ENCODE data around the gene IMMT. TPM values are rescaled to one million over a fixed set of nuclear protein-coding genes. Genes with fewer than 3 reads are reported as not detected.

The IMMT gene
- total RNA-seq, 1 donor from 2014 or later, result 288 TPM

DNA sequence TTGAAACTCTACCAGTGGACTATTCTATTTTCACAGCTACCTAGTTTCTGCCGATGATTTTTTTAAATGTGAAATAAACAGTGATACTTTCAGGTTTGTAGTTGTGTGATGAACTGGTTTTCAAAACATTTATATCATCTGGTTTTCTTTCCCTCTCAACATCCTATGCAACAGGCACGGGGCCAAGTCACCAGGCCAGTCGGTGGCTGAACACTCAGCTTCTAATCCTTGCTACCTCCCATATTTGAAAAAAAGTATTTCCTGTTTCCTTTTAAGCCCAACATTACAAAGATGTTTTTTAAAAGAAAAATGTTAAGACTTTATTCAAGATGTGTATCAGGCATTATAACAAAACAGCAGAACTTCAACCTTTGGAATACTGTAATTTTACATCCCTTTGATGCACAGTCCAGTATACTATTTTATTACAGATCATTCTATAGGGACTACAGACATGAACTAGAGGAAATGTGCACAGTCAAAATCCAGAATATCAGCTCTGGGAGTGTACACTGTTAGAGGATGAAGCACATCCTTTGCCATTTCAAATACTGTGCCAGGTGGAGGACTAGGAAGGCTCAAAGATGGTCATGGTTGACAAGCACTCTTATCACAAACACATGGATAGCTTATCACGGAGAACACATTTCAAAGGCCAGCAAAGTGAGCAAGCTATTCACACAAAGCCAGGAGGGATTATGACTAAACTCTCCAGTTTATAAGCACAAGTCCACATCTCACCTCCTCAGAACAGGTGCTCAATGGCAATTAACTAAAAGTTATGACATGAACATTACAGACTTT is 18.6 kb upstream of the IMMT start:
- Histone ChIP-seq H3K4me3 (no peak overlapping the region), H3K9me3 (replicated peaks) (no peaks in the 10 kb centered on the region), H3K36me3 (peaks cover 50% of the 10 kb centered on the region), H3K27ac (replicated peaks) (peak overlapping the region; percentile 51), H3K27me3 (ENCODE audit: low read depth) (no peaks in the 10 kb centered on the region), H3K4me1 (peaks cover 28% of the 10 kb centered on the region)
- TF ChIP-seq, protein P1, sequence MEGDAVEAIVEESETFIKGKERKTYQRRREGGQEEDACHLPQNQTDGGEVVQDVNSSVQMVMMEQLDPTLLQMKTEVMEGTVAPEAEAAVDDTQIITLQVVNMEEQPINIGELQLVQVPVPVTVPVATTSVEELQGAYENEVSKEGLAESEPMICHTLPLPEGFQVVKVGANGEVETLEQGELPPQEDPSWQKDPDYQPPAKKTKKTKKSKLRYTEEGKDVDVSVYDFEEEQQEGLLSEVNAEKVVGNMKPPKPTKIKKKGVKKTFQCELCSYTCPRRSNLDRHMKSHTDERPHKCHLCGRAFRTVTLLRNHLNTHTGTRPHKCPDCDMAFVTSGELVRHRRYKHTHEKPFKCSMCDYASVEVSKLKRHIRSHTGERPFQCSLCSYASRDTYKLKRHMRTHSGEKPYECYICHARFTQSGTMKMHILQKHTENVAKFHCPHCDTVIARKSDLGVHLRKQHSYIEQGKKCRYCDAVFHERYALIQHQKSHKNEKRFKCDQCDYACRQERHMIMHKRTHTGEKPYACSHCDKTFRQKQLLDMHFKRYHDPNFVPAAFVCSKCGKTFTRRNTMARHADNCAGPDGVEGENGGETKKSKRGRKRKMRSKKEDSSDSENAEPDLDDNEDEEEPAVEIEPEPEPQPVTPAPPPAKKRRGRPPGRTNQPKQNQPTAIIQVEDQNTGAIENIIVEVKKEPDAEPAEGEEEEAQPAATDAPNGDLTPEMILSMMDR (IDR thresholded peaks at IDR 0.05; ENCODE audit: borderline replicate concordance), result no peak
- intact Hi-C loops (cut with micrococcal nuclease), result no loop called here
- DNase-seq, result no peak

DNA sequence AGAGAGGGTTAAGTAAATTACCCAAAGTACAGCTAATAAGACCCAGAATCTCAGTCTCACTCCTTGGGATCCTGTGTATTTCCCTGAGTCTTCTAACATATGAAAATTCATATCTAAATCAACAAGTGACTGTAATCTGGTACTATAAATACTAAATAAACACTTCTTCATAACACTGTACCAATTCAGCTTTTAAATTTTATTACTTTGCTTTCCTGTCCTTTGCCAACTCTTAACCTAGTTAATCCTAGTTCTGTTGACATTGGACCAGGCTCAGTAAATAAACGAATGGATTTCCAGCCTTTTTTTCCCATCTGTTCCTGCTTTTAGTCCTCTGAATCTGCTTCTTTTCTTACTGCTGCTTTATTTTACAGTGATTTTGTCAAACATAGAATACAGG is 17.8 kb upstream of the IMMT start:
- peak overlapping the region; percentile 51 for H3K27ac ChIP-seq (replicated peaks)
- H3K4me3 ChIP-seq, result no peak overlapping the region
- no peaks in the 10 kb centered on the region for H3K9me3 ChIP-seq (replicated peaks)
- H3K27me3 ChIP-seq (ENCODE audit: low read depth), result no peaks in the 10 kb centered on the region
- H3K4me1 ChIP-seq, result peaks cover 28% of the 10 kb centered on the region
- intact Hi-C loops (cut with micrococcal nuclease), result no loop called here
- DNase-seq, result no peak
- TF ChIP-seq, protein P1 (IDR thresholded peaks at IDR 0.05; ENCODE audit: borderline replicate concordance), result no peak
- peaks cover 58% of the 10 kb centered on the region for H3K36me3 ChIP-seq

DNA sequence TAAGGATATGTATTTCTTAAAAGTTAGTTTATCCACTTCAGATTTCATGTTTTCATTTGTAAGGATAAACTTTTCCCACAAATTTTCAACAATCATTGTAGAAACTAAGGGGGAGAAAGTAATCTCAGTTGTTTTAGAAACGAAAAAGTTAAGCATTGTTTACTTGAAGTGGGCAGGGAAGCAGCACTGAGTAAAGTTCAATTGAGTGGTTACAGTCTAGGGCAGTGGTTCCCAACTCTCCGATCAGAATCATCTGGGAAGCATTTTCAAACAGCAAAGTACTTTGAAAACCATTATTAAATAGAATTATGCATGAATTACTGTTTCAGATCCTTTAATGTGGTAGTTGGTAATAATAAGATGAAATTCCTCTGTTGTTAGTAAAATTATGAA is 16.5 kb upstream of the IMMT start:
- H3K27me3 ChIP-seq (ENCODE audit: low read depth), result no peaks in the 10 kb centered on the region
- H3K9me3 ChIP-seq (replicated peaks), result no peaks in the 10 kb centered on the region
- H3K27ac ChIP-seq (replicated peaks), result no peak overlapping the region
- peaks cover 22% of the 10 kb centered on the region for H3K4me1 ChIP-seq
- no peak for DNase-seq
- intact Hi-C loops (cut with micrococcal nuclease), result no loop called here
- H3K4me3 ChIP-seq, result no peak overlapping the region
- TF ChIP-seq, protein P1 (IDR thresholded peaks at IDR 0.05; ENCODE audit: borderline replicate concordance), result no peak
- peaks cover 71% of the 10 kb centered on the region for H3K36me3 ChIP-seq

DNA sequence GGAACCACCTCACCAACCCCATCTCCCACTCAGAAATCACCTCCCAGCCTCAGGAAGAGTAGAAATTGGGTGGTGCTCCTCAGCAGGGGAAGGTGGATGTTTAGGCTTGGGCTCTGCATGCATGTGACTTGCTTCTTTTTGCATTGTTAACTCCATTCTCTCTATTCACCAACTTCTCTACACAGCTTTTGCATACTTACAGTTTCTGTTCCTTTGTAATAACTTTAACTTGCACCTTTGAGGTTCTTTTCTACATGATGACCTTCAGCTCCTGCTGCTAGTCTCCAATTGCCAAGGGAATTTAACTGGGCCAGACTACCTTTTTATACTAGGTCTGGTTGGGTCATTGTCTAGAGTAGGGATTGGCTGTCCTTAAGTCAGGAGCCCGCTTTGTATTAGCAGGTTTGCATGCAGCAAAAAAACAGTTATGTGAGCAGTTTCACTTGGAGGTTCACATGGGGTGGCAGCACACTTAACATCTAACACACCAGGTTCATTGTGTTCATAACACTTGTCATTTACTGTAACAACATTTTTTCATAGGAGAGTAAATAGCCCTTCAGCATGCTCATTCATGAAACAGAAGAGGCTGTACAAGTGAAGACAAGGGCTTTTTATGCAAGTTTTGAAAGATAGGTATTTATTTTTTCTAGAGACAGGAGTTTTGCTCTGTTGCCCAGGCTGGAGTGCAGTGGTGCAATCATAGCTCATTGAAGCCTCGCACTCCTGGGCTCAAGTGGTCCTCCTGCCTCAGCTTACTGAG is 16.0 kb upstream of the IMMT start:
- H3K4me3 ChIP-seq, result no peak overlapping the region
- TF ChIP-seq, protein P1 (IDR thresholded peaks at IDR 0.05; ENCODE audit: borderline replicate concordance), result no peak
- peaks cover 21% of the 10 kb centered on the region for H3K4me1 ChIP-seq
- H3K36me3 ChIP-seq, result peaks cover 77% of the 10 kb centered on the region
- no peaks in the 10 kb centered on the region for H3K9me3 ChIP-seq (replicated peaks)
- no peaks in the 10 kb centered on the region for H3K27me3 ChIP-seq (ENCODE audit: low read depth)
- no peak for DNase-seq
- intact Hi-C loops (cut with micrococcal nuclease), result no loop called here
- no peak overlapping the region for H3K27ac ChIP-seq (replicated peaks)

DNA sequence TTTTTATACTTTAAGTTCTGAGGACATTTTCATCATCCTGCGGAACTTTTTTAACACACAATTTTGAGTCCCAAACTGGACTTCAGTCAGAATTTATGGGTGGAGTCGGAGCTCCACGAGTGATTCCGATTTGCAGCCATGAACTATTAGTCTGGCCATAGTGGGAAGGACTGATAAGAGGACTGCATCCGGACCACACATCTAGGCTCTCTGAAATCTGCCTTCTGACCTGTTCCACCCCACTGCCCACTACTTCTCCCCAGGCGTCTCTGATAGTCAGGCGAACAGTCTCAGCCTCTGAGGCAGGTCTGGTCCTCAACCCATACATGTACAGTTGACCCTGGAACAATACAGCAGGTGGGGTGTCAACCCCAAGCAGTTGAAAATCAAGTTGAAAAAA is 9.2 kb upstream of the IMMT start:
- no peak for DNase-seq
- Histone ChIP-seq H3K4me1 (peaks cover 62% of the 10 kb centered on the region), H3K27ac (replicated peaks) (no peak overlapping the region), H3K4me3 (no peak overlapping the region), H3K36me3 (peaks cover 37% of the 10 kb centered on the region), H3K27me3 (ENCODE audit: low read depth) (no peaks in the 10 kb centered on the region), H3K9me3 (replicated peaks) (no peaks in the 10 kb centered on the region)
- intact Hi-C loops (cut with micrococcal nuclease), result no loop called here
- TF ChIP-seq, protein P1 (IDR thresholded peaks at IDR 0.05; ENCODE audit: borderline replicate concordance), result no peak
